OCI-LY3 (cell line): ENCODE measurements around the gene ITFG1.
"Not testable (repeated sequence)": the region's sequence is repeated elsewhere in the genome, so short reads cannot be mapped to it uniquely, and the experiment has no call there.

ENCODE experiments used
- H2AFZ ChIP-seq: fragments of 200-600, 300-600 bp; shearing (Covaris generic); 2 replicates; pipeline ENCODE4 v1.6.0; 2014; ENCODE audit warnings: antibody characterized with exemption, low read depth, low read length
- H3K27ac ChIP-seq: fragments of 200-600, 300-600 bp; sonication (generic); 2 replicates; pipeline ENCODE4 v1.5.1; 2014; ENCODE audit warnings: mild to moderate bottlenecking, low read length, moderate library complexity, mixed read lengths
- H3K27me3 ChIP-seq: fragments of 200-600, 300-600 bp; sonication (generic); 2 replicates; pipeline ENCODE4 v1.6.1; 2014; ENCODE audit warnings: low read depth, low read length, mixed read lengths
- H3K36me3 ChIP-seq: fragments of 200-600, 300-600 bp; sonication (generic); replicated peaks from 2 replicates; pipeline ENCODE3; 2014; ENCODE audit warnings: low read depth, low read length, mixed read lengths
- H3K4me1 ChIP-seq: fragments of 300-600, 200-600 bp; sonication (generic); 2 replicates; pipeline ENCODE4 v1.6.1; 2014; ENCODE audit warnings: low read length, mixed read lengths
- H3K4me2 ChIP-seq: fragments of 200-600, 300-600 bp; sonication (generic); 2 replicates; pipeline ENCODE4 v1.6.1; 2014; ENCODE audit warnings: low read length, mixed read lengths
- H3K4me3 ChIP-seq: fragments of 300-600, 200-600 bp; sonication (generic); 2 replicates; pipeline ENCODE4 v1.5.1; 2014; ENCODE audit warnings: antibody characterized with exemption, mild to moderate bottlenecking, low read length, moderate library complexity
- H3K79me2 ChIP-seq: fragments of 300-600, 200-600 bp; shearing (Covaris generic); 2 replicates; pipeline ENCODE4 v1.6.1; 2014; ENCODE audit warnings: mild to moderate bottlenecking, low read length, mixed read lengths
- H3K9ac ChIP-seq: fragments of 300-600, 200-600 bp; shearing (Covaris generic); 2 replicates; pipeline ENCODE4 v1.6.0; 2014; ENCODE audit warnings: mild to moderate bottlenecking, low read length, moderate library complexity
- H3K9me3 ChIP-seq: fragments of 200-600, 300-600 bp; shearing (Covaris generic); 2 replicates; pipeline ENCODE4 v1.6.1; 2014; ENCODE audit warnings: low read length, mixed read lengths; ENCODE audit not compliant: insufficient read depth
- H4K20me1 ChIP-seq: fragments of 200-600, 300-600 bp; sonication (generic); 2 replicates; pipeline ENCODE4 v1.6.1; 2016; ENCODE audit warnings: low read length, mixed read lengths; ENCODE audit not compliant: insufficient read depth
- EZH2phosphoT487 ChIP-seq: fragments of 200-600 bp; shearing (Covaris generic); IDR thresholded peaks from 2 replicates; pipeline ENCODE4 v1.6.1; 2018; ENCODE audit warnings: antibody characterized with exemption, mixed run types, low read depth
- TF ChIP-seq, protein P1 (sequence below): fragments of 200-600, 300-600 bp; sonication (generic); IDR thresholded peaks from 2 replicates; pipeline ENCODE4 v1.5.1; 2014; ENCODE audit warnings: antibody characterized with exemption, low read length, low read depth

Gene ITFG1

GRCh38 chr16:47477679-47478078 is 16.8 kb upstream of the ITFG1 start:
- no peak overlapping the region for H3K4me3 ChIP-seq
- no peak overlapping the region for H3K4me2 ChIP-seq
- no peak overlapping the region for H2AFZ ChIP-seq
- H3K27ac ChIP-seq, result no peak overlapping the region
- H3K36me3 ChIP-seq, result no peaks in the 10 kb centered on the region
- TF ChIP-seq EZH2phosphoT487, result no peak
- TF ChIP-seq, protein P1, sequence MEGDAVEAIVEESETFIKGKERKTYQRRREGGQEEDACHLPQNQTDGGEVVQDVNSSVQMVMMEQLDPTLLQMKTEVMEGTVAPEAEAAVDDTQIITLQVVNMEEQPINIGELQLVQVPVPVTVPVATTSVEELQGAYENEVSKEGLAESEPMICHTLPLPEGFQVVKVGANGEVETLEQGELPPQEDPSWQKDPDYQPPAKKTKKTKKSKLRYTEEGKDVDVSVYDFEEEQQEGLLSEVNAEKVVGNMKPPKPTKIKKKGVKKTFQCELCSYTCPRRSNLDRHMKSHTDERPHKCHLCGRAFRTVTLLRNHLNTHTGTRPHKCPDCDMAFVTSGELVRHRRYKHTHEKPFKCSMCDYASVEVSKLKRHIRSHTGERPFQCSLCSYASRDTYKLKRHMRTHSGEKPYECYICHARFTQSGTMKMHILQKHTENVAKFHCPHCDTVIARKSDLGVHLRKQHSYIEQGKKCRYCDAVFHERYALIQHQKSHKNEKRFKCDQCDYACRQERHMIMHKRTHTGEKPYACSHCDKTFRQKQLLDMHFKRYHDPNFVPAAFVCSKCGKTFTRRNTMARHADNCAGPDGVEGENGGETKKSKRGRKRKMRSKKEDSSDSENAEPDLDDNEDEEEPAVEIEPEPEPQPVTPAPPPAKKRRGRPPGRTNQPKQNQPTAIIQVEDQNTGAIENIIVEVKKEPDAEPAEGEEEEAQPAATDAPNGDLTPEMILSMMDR, result no peak
- H3K27me3 ChIP-seq, result no peaks in the 10 kb centered on the region
- H4K20me1 ChIP-seq, result no peaks in the 10 kb centered on the region
- no peaks in the 10 kb centered on the region for H3K79me2 ChIP-seq
- peaks cover 23% of the 10 kb centered on the region for H3K4me1 ChIP-seq
- H3K9me3 ChIP-seq, result no peaks in the 10 kb centered on the region
- H3K9ac ChIP-seq, result no peak overlapping the region

DNA sequence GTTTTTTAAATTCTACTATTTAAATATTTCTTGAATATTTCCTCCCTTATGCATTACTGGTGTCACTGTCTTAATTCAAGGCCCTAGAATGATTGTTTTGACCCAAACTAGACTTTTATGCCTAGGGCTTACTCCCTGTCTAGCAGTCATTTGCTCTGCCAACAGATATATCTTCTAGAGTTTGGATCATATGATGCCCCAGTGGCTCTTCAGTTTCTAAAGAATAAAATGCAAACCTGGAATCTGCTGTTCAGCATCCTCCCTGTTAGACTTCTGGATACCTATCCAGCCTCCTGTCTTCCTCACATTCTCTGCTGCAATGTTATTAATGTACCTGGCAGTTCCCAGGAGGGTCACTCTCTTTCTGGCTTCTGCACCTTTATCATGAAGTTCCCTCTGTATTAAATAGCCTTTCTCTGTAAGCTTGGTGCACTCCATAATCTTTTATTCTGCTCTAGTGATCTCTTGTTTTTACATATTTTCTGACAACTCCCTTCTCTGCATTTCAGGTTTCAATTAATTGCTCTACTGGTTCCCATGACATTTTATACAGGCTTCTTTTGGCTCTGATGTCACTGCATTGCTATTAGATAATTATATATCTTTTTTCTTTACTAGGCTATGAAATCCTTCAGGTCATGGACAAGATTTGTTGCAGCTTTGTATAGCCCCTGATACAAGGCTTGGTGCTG is 15.9 kb upstream of the ITFG1 start:
- no peaks in the 10 kb centered on the region for H3K79me2 ChIP-seq

DNA sequence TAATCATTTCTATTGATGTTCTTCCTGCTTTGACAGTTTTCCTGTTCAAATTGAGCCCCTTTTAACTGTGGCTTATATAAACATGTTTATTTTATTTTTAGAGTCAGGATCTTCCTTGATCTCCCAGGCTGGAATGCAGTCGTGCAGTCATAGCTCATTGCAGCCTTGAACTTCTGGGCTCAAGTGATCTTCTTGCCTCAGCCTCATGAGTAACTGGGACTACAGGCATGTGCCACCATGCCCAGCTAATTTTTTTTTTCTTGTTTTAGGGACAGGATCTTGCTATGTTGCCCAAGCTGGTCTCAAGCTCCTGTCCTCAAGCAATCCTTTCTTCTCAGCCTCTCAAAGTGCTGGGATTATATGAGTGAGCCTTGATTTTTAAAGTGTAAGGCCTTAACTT is 14.9 kb upstream of the ITFG1 start:
- Histone ChIP-seq H3K4me3 (no peak overlapping the region), H3K4me1 (peaks cover 14% of the 10 kb centered on the region), H3K9me3 (no peaks in the 10 kb centered on the region), H4K20me1 (no peaks in the 10 kb centered on the region), H3K27ac (no peak overlapping the region), H3K4me2 (no peak overlapping the region), H3K79me2 (no peaks in the 10 kb centered on the region), H3K9ac (no peak overlapping the region), H2AFZ (no peak overlapping the region), H3K27me3 (no peaks in the 10 kb centered on the region), H3K36me3 (no peaks in the 10 kb centered on the region)
- TF ChIP-seq, protein P1, result no peak
- TF ChIP-seq EZH2phosphoT487, result no peak

More for the DNA sequence above, 15.9 kb upstream of the ITFG1 start:
- H3K4me2 ChIP-seq, result no peak overlapping the region
- H3K27me3 ChIP-seq, result no peaks in the 10 kb centered on the region
- no peak overlapping the region for H3K4me3 ChIP-seq
- no peak overlapping the region for H3K9ac ChIP-seq
- no peak overlapping the region for H3K27ac ChIP-seq
- H2AFZ ChIP-seq, result no peak overlapping the region
- H3K9me3 ChIP-seq, result no peaks in the 10 kb centered on the region
- no peaks in the 10 kb centered on the region for H3K36me3 ChIP-seq
- H4K20me1 ChIP-seq, result no peaks in the 10 kb centered on the region
- no peak for TF ChIP-seq EZH2phosphoT487
- TF ChIP-seq, protein P1, result no peak
- peaks cover 21% of the 10 kb centered on the region for H3K4me1 ChIP-seq

DNA sequence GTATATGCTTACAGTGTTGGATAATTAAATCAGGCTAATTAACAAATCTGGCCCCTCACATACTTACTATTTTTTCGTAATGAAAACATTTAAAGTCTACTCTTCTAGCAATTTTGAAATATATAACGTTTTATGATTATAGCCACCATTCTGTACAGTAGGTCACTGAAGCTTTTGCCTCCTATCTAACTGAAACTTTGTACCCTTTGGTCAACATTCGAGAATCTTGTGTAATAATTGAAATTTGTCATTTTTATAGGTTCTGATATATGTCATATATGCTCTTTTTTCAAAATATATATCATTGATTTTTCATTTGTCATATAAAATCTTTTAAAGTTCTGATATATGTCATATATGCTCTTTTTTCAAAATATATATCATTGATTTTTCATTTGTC is 12.9 kb upstream of the ITFG1 start:
- no peak for TF ChIP-seq EZH2phosphoT487
- TF ChIP-seq, protein P1, result no peak
- Histone ChIP-seq H4K20me1 (no peaks in the 10 kb centered on the region), H2AFZ (no peak overlapping the region), H3K4me3 (no peak overlapping the region), H3K36me3 (no peaks in the 10 kb centered on the region), H3K4me2 (no peak overlapping the region), H3K4me1 (peaks cover 5% of the 10 kb centered on the region), H3K27ac (no peak overlapping the region), H3K9ac (no peak overlapping the region), H3K9me3 (no peaks in the 10 kb centered on the region), H3K27me3 (no peaks in the 10 kb centered on the region), H3K79me2 (no peaks in the 10 kb centered on the region)

DNA sequence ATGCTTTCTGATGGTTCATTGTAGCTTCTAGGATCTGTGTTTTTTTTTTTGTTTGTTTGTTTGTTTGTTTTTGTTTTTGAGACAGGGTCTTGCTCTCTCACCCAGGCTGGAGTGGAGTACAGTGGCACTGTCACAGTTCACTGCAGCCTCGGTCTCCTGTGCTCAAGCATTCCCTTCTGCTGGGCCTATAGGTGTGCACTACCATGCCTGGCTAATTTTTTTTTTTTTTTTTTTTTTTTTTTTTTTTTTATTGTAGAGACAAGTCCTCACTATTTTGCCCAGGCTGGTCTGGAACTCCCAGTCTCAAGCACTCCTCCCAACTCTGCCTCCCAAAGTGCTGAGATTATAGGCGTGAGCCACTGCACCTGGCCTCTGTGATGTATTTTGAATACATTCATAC is 12.1 kb upstream of the ITFG1 start:
- H4K20me1 ChIP-seq, H3K36me3 ChIP-seq, H3K4me3 ChIP-seq, H3K27ac ChIP-seq, H3K9me3 ChIP-seq, H3K79me2 ChIP-seq, H3K4me2 ChIP-seq, H3K27me3 ChIP-seq, H3K9ac ChIP-seq, H3K4me1 ChIP-seq, H2AFZ ChIP-seq: not testable (repeated sequence)
